ENCODE measurements around the gene FAM171A1.

FAM171A1 gene

GRCh38 chr10:15201589-15202300, 169.3 kb downstream of the FAM171A1 start:
- H3K36me3 ChIP-seq (ENCODE audit: control insufficient read depth in 1 of 2, insufficient read depth in 2 of 2, low read length in 2 of 2), result peaks cover 0 to 4% of the 10 kb centered on the region in 2 experiments
- no peak overlapping the region for H2AFZ ChIP-seq (ENCODE audit: insufficient read depth, low read length, poor library complexity)
- peaks cover 2% of the 10 kb centered on the region for H3K79me1 ChIP-seq (ENCODE audit: low read length)
- no peak overlapping the region for H2BK120ac ChIP-seq (ENCODE audit: insufficient read depth, low read length, poor library complexity)
- H3K14ac ChIP-seq (ENCODE audit: low read length), result no peak overlapping the region
- no peak overlapping the region for H3K4ac ChIP-seq (ENCODE audit: low read depth, low read length)
- H3K9me3 ChIP-seq (ENCODE audit: insufficient read depth, low read depth, low read length), result no peaks in the 10 kb centered on the region
- H3K9ac ChIP-seq (ENCODE audit: low read length), result no peak overlapping the region
- H3K27me3 ChIP-seq (ENCODE audit: insufficient read depth, low read length), result no peaks in the 10 kb centered on the region
- no peak overlapping the region for H3K23ac ChIP-seq (ENCODE audit: low read length)
- no peak overlapping the region for H4K91ac ChIP-seq (ENCODE audit: low read depth, low read length)
- no peak overlapping the region for H3K4me3 ChIP-seq (ENCODE audit: low read depth, low read length)
- no peak overlapping the region for H4K8ac ChIP-seq (ENCODE audit: low read depth, low read length)
- H2BK5ac ChIP-seq (ENCODE audit: low read depth, low read length, poor library complexity), result no peak overlapping the region
- no peak overlapping the region for H2AK5ac ChIP-seq (ENCODE audit: low read length)
- peak in 1 of 2 donors; percentile 25 for DNase-seq
- WGBS (ENCODE audit: extremely low coverage, insufficient coverage, insufficient read length), result no CpG with 5 or more reads among the region's 6 CpGs
- H3K27ac ChIP-seq (ENCODE audit: low read depth, low read length), result no peak overlapping the region
- H4K12ac ChIP-seq (ENCODE audit: low read depth, low read length), result no peak overlapping the region
- peak overlapping the region; percentile 3 for H2BK12ac ChIP-seq (ENCODE audit: low read length)
- H3K79me2 ChIP-seq (ENCODE audit: control insufficient read depth, insufficient read depth, low read length, poor library complexity), result no peaks in the 10 kb centered on the region
- peaks cover 16% of the 10 kb centered on the region in 2 experiments for H3K4me1 ChIP-seq (ENCODE audit: control insufficient read depth in 1 of 2, insufficient read depth in 2 of 2, low read length in 2 of 2)
- no peak overlapping the region for H3K4me2 ChIP-seq (ENCODE audit: low read length)
- H3K18ac ChIP-seq (ENCODE audit: low read length), result no peak overlapping the region

GRCh38 chr10:15200626-15201025, 170.5 kb downstream of the FAM171A1 start:
- H2BK12ac ChIP-seq (ENCODE audit: low read length), result peak overlapping the region; percentile 83
- WGBS (ENCODE audit: extremely low coverage, insufficient coverage, insufficient read length), result no CpG with 5 or more reads among the region's 2 CpGs
- no peaks in the 10 kb centered on the region for H3K9me3 ChIP-seq (ENCODE audit: insufficient read depth, low read depth, low read length)
- H3K4ac ChIP-seq (ENCODE audit: low read depth, low read length), result no peak overlapping the region
- H2AK5ac ChIP-seq (ENCODE audit: low read length), result no peak overlapping the region
- H3K27me3 ChIP-seq (ENCODE audit: insufficient read depth, low read length), result no peaks in the 10 kb centered on the region
- peaks cover 2% of the 10 kb centered on the region for H3K79me1 ChIP-seq (ENCODE audit: low read length)
- peak overlapping the region; percentile 31 for H2BK120ac ChIP-seq (ENCODE audit: insufficient read depth, low read length, poor library complexity)
- no peak overlapping the region for H4K12ac ChIP-seq (ENCODE audit: low read depth, low read length)
- no peak overlapping the region for H3K18ac ChIP-seq (ENCODE audit: low read length)
- H3K36me3 ChIP-seq (ENCODE audit: control insufficient read depth in 1 of 2, insufficient read depth in 2 of 2, low read length in 2 of 2), result no peaks in the 10 kb centered on the region
- H3K4me1 ChIP-seq (ENCODE audit: control insufficient read depth in 1 of 2, insufficient read depth in 2 of 2, low read length in 2 of 2), result peaks cover 12 to 13% of the 10 kb centered on the region in 2 experiments
- H4K8ac ChIP-seq (ENCODE audit: low read depth, low read length), result no peak overlapping the region
- H3K79me2 ChIP-seq (ENCODE audit: control insufficient read depth, insufficient read depth, low read length, poor library complexity), result no peaks in the 10 kb centered on the region
- no peak overlapping the region for H2AFZ ChIP-seq (ENCODE audit: insufficient read depth, low read length, poor library complexity)
- H2BK5ac ChIP-seq (ENCODE audit: low read depth, low read length, poor library complexity), result peak overlapping the region; percentile 62
- H3K4me3 ChIP-seq (ENCODE audit: low read depth, low read length), result no peak overlapping the region
- H3K4me2 ChIP-seq (ENCODE audit: low read length), result no peak overlapping the region
- H3K27ac ChIP-seq (ENCODE audit: low read depth, low read length), result no peak overlapping the region
- no peak overlapping the region for H3K9ac ChIP-seq (ENCODE audit: low read length)
- peak; percentile 51 to 97 for DNase-seq
- H3K23ac ChIP-seq (ENCODE audit: low read length), result no peak overlapping the region
- peak overlapping the region; percentile 82 for H4K91ac ChIP-seq (ENCODE audit: low read depth, low read length)
- no peak overlapping the region for H3K14ac ChIP-seq (ENCODE audit: low read length)

GRCh38 chr10:15197911-15198310, 173.2 kb downstream of the FAM171A1 start:
- H3K4me2 ChIP-seq (ENCODE audit: low read length), result no peak overlapping the region
- H3K14ac ChIP-seq (ENCODE audit: low read length), result no peak overlapping the region
- H3K79me2 ChIP-seq (ENCODE audit: control insufficient read depth, insufficient read depth, low read length, poor library complexity), result no peaks in the 10 kb centered on the region
- H2AFZ ChIP-seq (ENCODE audit: insufficient read depth, low read length, poor library complexity), result no peak overlapping the region
- H3K27me3 ChIP-seq (ENCODE audit: insufficient read depth, low read length), result no peaks in the 10 kb centered on the region
- no peak overlapping the region for H4K12ac ChIP-seq (ENCODE audit: low read depth, low read length)
- no peak overlapping the region for H2BK120ac ChIP-seq (ENCODE audit: insufficient read depth, low read length, poor library complexity)
- H3K4ac ChIP-seq (ENCODE audit: low read depth, low read length), result no peak overlapping the region
- no CpG with 5 or more reads among the region's 4 CpGs for WGBS (ENCODE audit: extremely low coverage, insufficient coverage, insufficient read length)
- no peak overlapping the region for H3K4me3 ChIP-seq (ENCODE audit: low read depth, low read length)
- H2BK12ac ChIP-seq (ENCODE audit: low read length), result no peak overlapping the region
- no peak overlapping the region for H3K23ac ChIP-seq (ENCODE audit: low read length)
- H2AK5ac ChIP-seq (ENCODE audit: low read length), result no peak overlapping the region
- no peaks in the 10 kb centered on the region for H3K36me3 ChIP-seq (ENCODE audit: control insufficient read depth in 1 of 2, insufficient read depth in 2 of 2, low read length in 2 of 2)
- DNase-seq, result no peak
- no peak overlapping the region for H2BK5ac ChIP-seq (ENCODE audit: low read depth, low read length, poor library complexity)
- H3K4me1 ChIP-seq (ENCODE audit: control insufficient read depth in 1 of 2, insufficient read depth in 2 of 2, low read length in 2 of 2), result peaks cover 12 to 13% of the 10 kb centered on the region in 2 experiments
- H3K79me1 ChIP-seq (ENCODE audit: low read length), result peaks cover 2% of the 10 kb centered on the region
- H3K9ac ChIP-seq (ENCODE audit: low read length), result no peak overlapping the region
- no peak overlapping the region for H4K8ac ChIP-seq (ENCODE audit: low read depth, low read length)
- no peak overlapping the region for H3K27ac ChIP-seq (ENCODE audit: low read depth, low read length)
- H4K91ac ChIP-seq (ENCODE audit: low read depth, low read length), result no peak overlapping the region
- no peaks in the 10 kb centered on the region for H3K9me3 ChIP-seq (ENCODE audit: insufficient read depth, low read depth, low read length)
- no peak overlapping the region for H3K18ac ChIP-seq (ENCODE audit: low read length)

DNA sequence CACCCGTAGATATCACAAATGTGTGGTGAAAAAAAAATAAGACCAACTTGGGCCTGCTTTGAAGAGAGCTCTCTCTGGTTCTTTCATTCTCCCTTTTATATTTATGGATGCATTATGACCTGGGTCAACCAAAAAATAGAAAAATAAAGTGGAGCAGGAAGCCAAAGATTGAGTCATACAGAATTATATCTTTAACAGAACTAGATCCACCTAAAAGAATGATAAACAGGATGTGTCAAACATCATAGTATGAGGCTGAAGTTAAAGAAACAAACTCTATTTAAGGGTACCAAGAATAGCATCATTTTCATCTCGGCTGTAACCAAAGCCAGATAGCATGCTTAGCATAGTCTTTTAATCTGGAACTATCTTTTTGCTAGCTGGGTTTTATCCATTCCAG, 173.8 kb downstream of the FAM171A1 start:
- no peak overlapping the region for H3K4me2 ChIP-seq (ENCODE audit: low read length)
- H3K79me2 ChIP-seq (ENCODE audit: control insufficient read depth, insufficient read depth, low read length, poor library complexity), result no peaks in the 10 kb centered on the region
- no peak overlapping the region for H2BK120ac ChIP-seq (ENCODE audit: insufficient read depth, low read length, poor library complexity)
- no peak overlapping the region for H3K18ac ChIP-seq (ENCODE audit: low read length)
- H2BK5ac ChIP-seq (ENCODE audit: low read depth, low read length, poor library complexity), result no peak overlapping the region
- H4K91ac ChIP-seq (ENCODE audit: low read depth, low read length), result no peak overlapping the region
- H4K8ac ChIP-seq (ENCODE audit: low read depth, low read length), result no peak overlapping the region
- H3K79me1 ChIP-seq (ENCODE audit: low read length), result peaks cover 2% of the 10 kb centered on the region
- no peak overlapping the region for H3K9ac ChIP-seq (ENCODE audit: low read length)
- no peaks in the 10 kb centered on the region for H3K36me3 ChIP-seq (ENCODE audit: control insufficient read depth in 1 of 2, insufficient read depth in 2 of 2, low read length in 2 of 2)
- no peak overlapping the region for H3K4me3 ChIP-seq (ENCODE audit: low read depth, low read length)
- no peak overlapping the region for H3K27ac ChIP-seq (ENCODE audit: low read depth, low read length)
- H3K23ac ChIP-seq (ENCODE audit: low read length), result no peak overlapping the region
- WGBS (ENCODE audit: extremely low coverage, insufficient coverage, insufficient read length), result no CpG with 5 or more reads among the region's 2 CpGs
- H3K14ac ChIP-seq (ENCODE audit: low read length), result no peak overlapping the region
- H3K27me3 ChIP-seq (ENCODE audit: insufficient read depth, low read length), result no peaks in the 10 kb centered on the region
- H3K9me3 ChIP-seq (ENCODE audit: insufficient read depth, low read depth, low read length), result no peaks in the 10 kb centered on the region
- H2BK12ac ChIP-seq (ENCODE audit: low read length), result no peak overlapping the region
- H3K4ac ChIP-seq (ENCODE audit: low read depth, low read length), result no peak overlapping the region
- no peak overlapping the region for H2AK5ac ChIP-seq (ENCODE audit: low read length)
- DNase-seq, result no peak
- H4K12ac ChIP-seq (ENCODE audit: low read depth, low read length), result no peak overlapping the region
- H2AFZ ChIP-seq (ENCODE audit: insufficient read depth, low read length, poor library complexity), result no peak overlapping the region
- peaks cover 11 to 12% of the 10 kb centered on the region in 2 experiments for H3K4me1 ChIP-seq (ENCODE audit: control insufficient read depth in 1 of 2, insufficient read depth in 2 of 2, low read length in 2 of 2)

Data from trophoblast cell (in vitro differentiated cells and primary cell).